PC-9 (cell line): ENCODE measurements around the gene SPAG9. TPM values are rescaled to one million over a fixed set of nuclear protein-coding genes. Genes with fewer than 3 reads are reported as not detected.
"Not testable (repeated sequence)": the region's sequence is repeated elsewhere in the genome, so short reads cannot be mapped to it uniquely, and the experiment has no call there.

Experiments used
- BruUV-seq: library from RNA; stranded (reverse); fragments of 400-500 nt; replicated peaks from 2 replicates; lab custom pipeline; 2021; lab: Mats Ljungman, UMichigan
- CTCF ChIA-PET: fragments of 300-600 bp; sonication (Branson Sonifier 250); formaldehyde crosslinking; loops from one replicate; lab custom pipeline; 2022; ENCODE audit warnings: antibody characterized with exemption; lab: Charles Lee
- POLR2A ChIA-PET: fragments of 300-600 bp; sonication (Branson Sonifier 250); formaldehyde crosslinking; loops from one replicate; lab custom pipeline; 2022; ENCODE audit warnings: antibody characterized with exemption; ENCODE audit not compliant: unreplicated experiment; lab: Charles Lee
- DNase-seq, 2 experiments: peaks; one replicate each; pipeline versions ENCODE4 v3.0.0 to v3.0.0-alpha.2; 2015 to 2022; ENCODE audit warnings: mixed read lengths in 1 of 2
- H2AFZ ChIP-seq: fragments of 200-600 bp; sonication (generic); 2 replicates; pipeline ENCODE4 v1.8.1; 2017; ENCODE audit warnings: antibody characterized with exemption
- H3F3A ChIP-seq: fragments of 200-600 bp; sonication (generic); 2 replicates; pipeline ENCODE4 v1.8.1; 2017; ENCODE audit warnings: antibody characterized with exemption, mild to moderate bottlenecking, low read depth; ENCODE audit not compliant: insufficient read depth
- H3K27ac ChIP-seq: fragments of 200-600 bp; sonication (generic); 2 replicates; pipeline ENCODE4 v1.6.1; 2016; ENCODE audit warnings: mixed run types
- H3K27me3 ChIP-seq: fragments of 200-600 bp; sonication (generic); 2 replicates; pipeline ENCODE4 v1.6.1; 2016; ENCODE audit warnings: low read depth, mixed run types; ENCODE audit not compliant: insufficient read depth
- H3K36me3 ChIP-seq: fragments of 200-600 bp; sonication (generic); 2 replicates; pipeline ENCODE4 v1.6.1; 2016; ENCODE audit warnings: low read depth, mixed run types
- H3K4me1 ChIP-seq: fragments of 200-600 bp; sonication (generic); replicated peaks from 2 replicates; pipeline ENCODE4 v1.6.1; 2016; ENCODE audit warnings: mixed run types; ENCODE audit not compliant: insufficient read depth
- H3K4me2 ChIP-seq: fragments of 200-600 bp; sonication (generic); 2 replicates; pipeline ENCODE4 v1.6.1; 2017; ENCODE audit warnings: mixed run types
- H3K4me3 ChIP-seq: fragments of 200-600 bp; sonication (generic); 2 replicates; pipeline ENCODE4 v1.6.1; 2016; ENCODE audit warnings: mixed run types
- H3K79me2 ChIP-seq: fragments of 200-600 bp; sonication (generic); 2 replicates; pipeline ENCODE4 v1.6.1; 2017; ENCODE audit warnings: low read depth, mixed run types
- H3K9me2 ChIP-seq: fragments of 200-600 bp; sonication (generic); 2 replicates; pipeline ENCODE4 v1.8.1; 2017; ENCODE audit warnings: mild to moderate bottlenecking; ENCODE audit not compliant: insufficient read depth
- H3K9me3 ChIP-seq: fragments of 200-600 bp; sonication (generic); 2 replicates; pipeline ENCODE4 v1.8.1; 2016; ENCODE audit warnings: low read depth; ENCODE audit not compliant: insufficient read depth
- H4K20me1 ChIP-seq: fragments of 200-600 bp; sonication (generic); 2 replicates; pipeline ENCODE4 v1.8.1; 2017; ENCODE audit not compliant: insufficient read depth
- CTCF ChIP-seq: fragments of 200-600 bp; sonication (generic); conservative IDR thresholded peaks from 2 replicates; pipeline ENCODE4 v1.6.1; 2017; ENCODE audit warnings: mixed run types, antibody characterized with exemption, mild to moderate bottlenecking, moderate library complexity
- EZH2 ChIP-seq: fragments of 200-600 bp; sonication (generic); IDR thresholded peaks from 2 replicates; pipeline ENCODE4 v1.8.0; 2017; ENCODE audit warnings: antibody characterized with exemption, low read depth
- intact Hi-C: fragments of 100-400 bp; cut with micrococcal nuclease; formaldehyde crosslinking; loops from one replicate; pipeline ENCODE4 v1.10.0; 2022; ENCODE audit not compliant: unreplicated experiment
- total RNA-seq: library from RNA; stranded (reverse); gene quantifications from 2 replicates; pipeline ENCODE4 v1.2.3, GENCODE V29; 2021

The SPAG9 gene
- total RNA-seq, 1 experiment from 2014 or later = 51.8 TPM

GRCh38 chr17:51097708-51098446 is 22.8 kb downstream of the SPAG9 start:
- no peaks in the 10 kb centered on the region for H3K9me2 ChIP-seq
- H3K27ac ChIP-seq = no peak overlapping the region
- no peak overlapping the region for H3K4me2 ChIP-seq
- intact Hi-C loops = no loop called here
- H2AFZ ChIP-seq = no peak overlapping the region
- H3K79me2 ChIP-seq = peaks cover 58% of the 10 kb centered on the region
- peaks cover 15% of the 10 kb centered on the region; the same call in 1 of the 2 replicates for H3F3A ChIP-seq
- no peak for TF ChIP-seq EZH2
- no peak for TF ChIP-seq CTCF
- CTCF ChIA-PET = no interaction called here
- peaks cover 21% of the 10 kb centered on the region; the same call in 1 of the 2 replicates for H4K20me1 ChIP-seq
- H3K9me3 ChIP-seq = no peaks in the 10 kb centered on the region
- no TSS peak for BruUV-seq
- DNase-seq = no peak
- POLR2A ChIA-PET = no interaction called here
- no peaks in the 10 kb centered on the region for H3K27me3 ChIP-seq
- no peaks in the 10 kb centered on the region for H3K4me1 ChIP-seq
- no peaks in the 10 kb centered on the region for H3K36me3 ChIP-seq
- H3K4me3 ChIP-seq = no peak overlapping the region

- Histone ChIP-seq H3F3A (peaks cover 11% of the 10 kb centered on the region; the same call in 1 of the 2 replicates), H3K36me3 (no peaks in the 10 kb centered on the region), H3K4me2 (no peak overlapping the region), H3K79me2 (peaks cover 49% of the 10 kb centered on the region), H3K4me1 (peaks cover under 1% of the 10 kb centered on the region; the same call in 1 of the 2 replicates), H3K9me2 (no peaks in the 10 kb centered on the region), H3K4me3 (no peak overlapping the region), H3K9me3 (no peaks in the 10 kb centered on the region), H2AFZ (no peak overlapping the region), H3K27me3 (no peaks in the 10 kb centered on the region), H4K20me1 (0 out of 2 replicates have a peak, but pooled peaks cover 12% of the 10 kb centered on the region), H3K27ac (no peak overlapping the region)
- CTCF ChIA-PET = interaction anchor here (0.7 kb wide), 1 partner anchor 350 kb away, joined by 4 read pairs; no protein-coding TSS in a partner anchor
- intact Hi-C loops = no loop called here
- no peak for DNase-seq
- no TSS peak for BruUV-seq
- no peak for TF ChIP-seq EZH2
- TF ChIP-seq CTCF = no peak
- POLR2A ChIA-PET = interaction anchor here (0.5 kb wide), 1 partner anchor 598 kb away, joined by 3 read pairs; no protein-coding TSS in a partner anchor
These were observed 29.0 kb downstream of the SPAG9 start for GRCh38 chr17:51091635-51092034.

- H3K79me2 ChIP-seq = peaks cover 59% of the 10 kb centered on the region
- H4K20me1 ChIP-seq, CTCF ChIA-PET: not testable (repeated sequence)
These were observed 31.8 kb downstream of the SPAG9 start for GRCh38 chr17:51088868-51089267.

More at GRCh38 chr17:51088868-51089267, 31.8 kb downstream of the SPAG9 start:
- H3K4me3 ChIP-seq, POLR2A ChIA-PET, H3K9me3 ChIP-seq, H3K9me2 ChIP-seq, H3K27me3 ChIP-seq, H2AFZ ChIP-seq, DNase-seq, H3K36me3 ChIP-seq, BruUV-seq, H3K4me2 ChIP-seq, intact Hi-C loops, H3K27ac ChIP-seq: not testable (repeated sequence)
- peaks cover 32% of the 10 kb centered on the region for H3F3A ChIP-seq
- H3K4me1 ChIP-seq = peaks cover 27% of the 10 kb centered on the region
